GM08714 (cell line): ENCODE measurements around the gene RPTOR.
A peak's percentile ranks its signal among the peaks of the same experiment; 100 is the strongest.

ENCODE experiments used
- H3K4me3 ChIP-seq: fragments of 200-500 bp; sonication (Bioruptor generic); 2 replicates; pipeline ENCODE4 v1.5.1; 2014; ENCODE audit warnings: mild to moderate bottlenecking, low read length, inconsistent platforms
- ZNF274 ChIP-seq: IDR thresholded peaks from 2 replicates; pipeline ENCODE4 v1.6.1; 2012; ENCODE audit warnings: mild to moderate bottlenecking, low read depth, low read length

The RPTOR gene

GRCh38 chr17:80783971-80784370 lies 239.3 kb downstream of the RPTOR start:
- TF ChIP-seq ZNF274: no peak

DNA sequence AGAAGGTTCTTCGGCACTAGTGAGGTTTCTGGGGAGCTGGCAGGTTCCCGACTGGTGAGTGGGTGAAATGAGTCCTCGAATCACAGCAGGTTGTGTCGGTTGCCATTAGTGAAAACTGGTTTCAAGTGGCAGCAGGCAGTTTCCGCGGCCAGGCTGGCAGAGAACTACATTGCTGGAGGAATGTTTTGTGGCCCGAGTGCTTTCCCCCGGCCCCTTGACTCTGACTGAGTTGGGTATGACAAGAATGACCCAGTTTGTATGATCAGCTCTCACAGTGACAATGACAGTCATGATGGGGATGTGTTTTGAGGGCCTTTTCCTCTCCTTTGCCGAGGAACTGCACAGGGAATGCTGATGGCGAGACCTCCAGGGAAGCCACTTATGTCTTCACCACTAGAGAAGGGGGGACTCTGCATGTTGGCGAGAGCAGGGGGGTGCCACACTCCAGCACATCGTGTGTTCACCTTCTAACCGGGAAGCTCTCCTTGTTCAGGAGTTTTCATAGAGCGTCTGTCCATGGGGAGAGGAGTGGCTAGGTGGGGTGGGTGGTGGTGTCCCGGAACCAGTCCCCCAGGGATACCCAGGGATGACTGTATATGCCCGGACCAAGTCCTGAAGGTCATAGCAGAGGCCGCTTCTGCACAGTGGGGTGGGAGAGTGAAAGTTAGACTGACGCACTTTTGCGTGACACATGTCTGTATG lies 241.0 kb downstream of the RPTOR start:
- H3K4me3 ChIP-seq: no peak overlapping the region
- no peak for TF ChIP-seq ZNF274

More at GRCh38 chr17:80783971-80784370, 239.3 kb downstream of the RPTOR start:
- no peak overlapping the region for H3K4me3 ChIP-seq

GRCh38 chr17:80786470-80786869 lies 241.8 kb downstream of the RPTOR start:
- TF ChIP-seq ZNF274: no peak
- no peak overlapping the region for H3K4me3 ChIP-seq

DNA sequence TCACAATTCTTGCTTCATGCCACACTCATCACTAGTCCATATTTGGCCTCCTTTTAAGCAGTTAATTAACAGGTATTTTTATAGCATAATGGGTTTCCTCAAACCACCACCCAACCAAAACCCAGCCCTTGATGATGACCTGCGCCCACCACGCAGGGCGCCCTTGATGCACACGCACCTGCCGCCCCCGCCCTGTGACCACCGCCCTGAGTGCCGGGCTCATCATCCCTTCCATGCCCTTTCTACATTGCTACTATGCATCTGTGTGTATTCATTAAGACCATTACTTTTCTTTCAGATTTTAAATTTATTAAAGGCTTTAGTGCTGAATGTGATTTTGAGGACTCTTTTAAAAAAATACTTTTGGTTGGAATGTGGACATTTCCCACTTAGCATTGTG lies 242.2 kb downstream of the RPTOR start:
- no peak for TF ChIP-seq ZNF274
- no peak overlapping the region for H3K4me3 ChIP-seq

- no peak overlapping the region for H3K4me3 ChIP-seq
These were observed 243.2 kb downstream of the RPTOR start for GRCh38 chr17:80787881-80788280.

GRCh38 chr17:80789356-80789902 lies 244.8 kb downstream of the RPTOR start:
- peak overlapping the region; percentile 28; the same call in 1 of the 2 replicates for H3K4me3 ChIP-seq

More at GRCh38 chr17:80787881-80788280, 243.2 kb downstream of the RPTOR start:
- TF ChIP-seq ZNF274: no peak

GRCh38 chr17:80790021-80790765 lies 245.6 kb downstream of the RPTOR start:
- no peak for TF ChIP-seq ZNF274
- H3K4me3 ChIP-seq: no peak overlapping the region; the same call in 1 of the 2 replicates

More at GRCh38 chr17:80789356-80789902, 244.8 kb downstream of the RPTOR start:
- no peak for TF ChIP-seq ZNF274

- no peak for TF ChIP-seq ZNF274
- H3K4me3 ChIP-seq: no peak overlapping the region
These were observed 246.5 kb downstream of the RPTOR start for GRCh38 chr17:80790981-80791742.

GRCh38 chr17:80791758-80792284 lies 247.2 kb downstream of the RPTOR start:
- no peak overlapping the region for H3K4me3 ChIP-seq
- no peak for TF ChIP-seq ZNF274

- no peak for TF ChIP-seq ZNF274
- H3K4me3 ChIP-seq: no peak overlapping the region
These were observed 247.7 kb downstream of the RPTOR start for GRCh38 chr17:80792373-80792781.

DNA sequence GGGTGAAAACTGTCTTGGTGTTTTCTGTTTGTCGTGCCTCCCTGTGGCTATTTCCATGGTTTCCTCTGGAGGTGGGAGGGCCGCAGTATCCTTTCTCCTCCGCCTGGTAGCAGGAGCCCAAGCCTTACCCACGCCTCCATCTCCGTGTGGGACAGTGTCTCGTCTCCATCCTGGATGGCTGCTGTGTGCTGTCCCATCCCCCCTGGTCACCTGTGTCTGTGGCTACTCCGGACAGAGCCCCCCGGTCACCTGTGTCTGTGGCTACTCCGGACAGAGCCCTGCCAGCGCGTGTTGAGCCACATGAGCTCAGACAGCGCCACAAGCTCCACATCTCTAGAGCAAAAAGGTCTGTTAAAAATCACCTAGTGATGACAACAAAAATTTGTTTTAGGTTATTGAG lies 248.8 kb downstream of the RPTOR start:
- no peak overlapping the region for H3K4me3 ChIP-seq
- no peak for TF ChIP-seq ZNF274

GRCh38 chr17:80793851-80794267 lies 249.2 kb downstream of the RPTOR start:
- H3K4me3 ChIP-seq: no peak overlapping the region
- TF ChIP-seq ZNF274: no peak

- no peak overlapping the region for H3K4me3 ChIP-seq
- TF ChIP-seq ZNF274: no peak
These were observed 249.8 kb downstream of the RPTOR start for GRCh38 chr17:80794281-80795089.
